Activated naive CD4-positive, alpha-beta T cell treated with anti-CD3 and anti-CD28 coated beads, Interleukin-2, amount 10 ng/mL, durations not matched to agents 7 days and 5 days (primary cell): Measurements from ENCODE around the gene PLD4.
"Not testable (repeated sequence)": the region's sequence is repeated elsewhere in the genome, so short reads cannot be mapped to it uniquely, and the experiment has no call there.

ENCODE experiments used
- CTCF ChIA-PET: fragments of 350-600 bp; sonication (Branson Sonifier 250); formaldehyde crosslinking; loops from one replicate; lab custom pipeline; 2021; ENCODE audit warnings: antibody characterized with exemption; lab: Charles Lee
- DNase-seq: peaks from one replicate; pipeline ENCODE4 v3.0.0-alpha.2; 2020
- H3K27ac Mint-ChIP-seq: one replicate; pipeline ENCODE4 v1.8.0; 2021; ENCODE audit warnings: mild to moderate bottlenecking, moderate library complexity, mixed read lengths
- H3K27me3 Mint-ChIP-seq: one replicate; pipeline ENCODE4 v1.8.0; 2021; ENCODE audit warnings: mild to moderate bottlenecking, mixed read lengths
- H3K36me3 Mint-ChIP-seq: one replicate; pipeline ENCODE4 v1.8.0; 2021; ENCODE audit warnings: mixed read lengths
- H3K4me1 Mint-ChIP-seq: one replicate; pipeline ENCODE4 v1.8.0; 2021; ENCODE audit warnings: mixed read lengths
- H3K4me3 Mint-ChIP-seq: one replicate; pipeline ENCODE4 v1.8.0; 2021; ENCODE audit warnings: mild to moderate bottlenecking, moderate library complexity, mixed read lengths
- H3K9me3 Mint-ChIP-seq: one replicate; pipeline ENCODE4 v1.8.0; 2021; ENCODE audit warnings: mixed read lengths

Gene PLD4

GRCh38 chr14:104900639-104901512 lies 23.8 kb upstream of the PLD4 start:
- no peak overlapping the region for H3K27ac Mint-ChIP-seq
- H3K9me3 Mint-ChIP-seq = no peaks in the 10 kb centered on the region
- CTCF ChIA-PET = no interaction called here
- no peak for DNase-seq
- peaks cover 20% of the 10 kb centered on the region for H3K27me3 Mint-ChIP-seq
- no peaks in the 10 kb centered on the region for H3K36me3 Mint-ChIP-seq
- H3K4me1 Mint-ChIP-seq = peaks cover 2% of the 10 kb centered on the region
- no peak overlapping the region for H3K4me3 Mint-ChIP-seq

DNA sequence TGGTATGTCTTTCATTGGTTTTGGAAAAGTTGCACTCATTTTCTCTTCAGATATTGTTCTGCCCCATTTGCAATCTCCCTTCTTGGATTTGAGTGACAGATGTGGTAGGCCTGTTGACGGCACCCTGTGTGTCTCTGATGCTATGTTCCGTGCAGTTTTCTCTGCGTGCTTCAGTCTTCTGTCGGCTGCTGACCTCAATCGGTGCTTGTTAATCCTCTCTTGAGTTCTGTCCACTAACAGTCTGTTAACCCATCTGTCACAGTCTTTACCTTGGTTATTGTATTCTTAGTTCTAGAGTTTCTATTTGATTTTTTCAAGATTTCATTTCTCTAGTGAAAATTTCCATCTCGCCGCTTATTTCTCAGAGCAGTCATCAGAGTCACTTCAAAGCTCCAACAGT lies 20.7 kb upstream of the PLD4 start:
- Mint-ChIP-seq H3K4me1 (no peaks in the 10 kb centered on the region), H3K9me3 (no peaks in the 10 kb centered on the region), H3K27me3 (peaks cover 19% of the 10 kb centered on the region), H3K4me3 (no peak overlapping the region), H3K36me3 (no peaks in the 10 kb centered on the region), H3K27ac (no peak overlapping the region)
- CTCF ChIA-PET = no interaction called here
- DNase-seq = no peak

- H3K36me3 Mint-ChIP-seq, H3K9me3 Mint-ChIP-seq, DNase-seq, H3K4me3 Mint-ChIP-seq, H3K4me1 Mint-ChIP-seq, H3K27ac Mint-ChIP-seq, CTCF ChIA-PET: not testable (repeated sequence)
- H3K27me3 Mint-ChIP-seq = peaks cover 18% of the 10 kb centered on the region
These were observed 19.8 kb upstream of the PLD4 start for GRCh38 chr14:104904650-104905578.

DNA sequence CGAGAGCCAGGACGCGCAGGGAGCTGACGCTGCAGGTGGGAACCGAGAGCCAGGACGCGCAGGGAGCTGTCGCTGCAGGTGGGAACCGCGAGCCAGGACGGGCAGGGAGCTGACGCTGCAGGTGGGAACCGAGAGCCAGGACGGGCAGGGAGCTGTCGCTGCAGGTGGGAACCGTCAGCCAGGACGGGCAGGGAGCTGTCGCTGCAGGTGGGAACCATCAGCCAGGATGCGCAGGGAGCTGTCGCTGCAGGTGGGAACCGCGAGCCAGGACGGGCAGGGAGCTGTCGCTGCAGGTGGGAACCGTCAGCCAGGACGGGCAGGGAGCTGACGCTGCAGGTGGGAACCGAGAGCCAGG lies 19.1 kb upstream of the PLD4 start:
- CTCF ChIA-PET, H3K9me3 Mint-ChIP-seq, H3K4me3 Mint-ChIP-seq, H3K27ac Mint-ChIP-seq, H3K4me1 Mint-ChIP-seq, DNase-seq, H3K36me3 Mint-ChIP-seq: not testable (repeated sequence)
- peaks cover 13% of the 10 kb centered on the region for H3K27me3 Mint-ChIP-seq

DNA sequence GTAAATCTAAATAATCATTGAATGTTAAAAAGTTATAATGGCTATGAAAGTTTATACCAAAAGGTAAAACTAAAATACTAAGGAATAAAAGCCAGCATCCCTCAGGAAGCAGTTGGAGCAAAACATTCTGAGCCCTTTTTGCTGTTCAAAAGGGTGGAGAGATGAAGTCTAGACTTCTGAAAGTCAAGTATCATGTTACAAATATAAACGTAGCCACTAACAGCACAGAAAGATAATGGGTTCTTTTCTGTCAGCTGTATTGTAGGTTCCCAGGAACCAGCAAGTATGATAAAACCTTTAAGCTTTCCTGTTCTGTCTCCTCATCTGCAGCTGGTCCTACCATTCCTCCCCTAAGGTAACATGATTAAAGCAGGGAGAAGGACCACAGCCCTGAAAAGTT lies 16.4 kb upstream of the PLD4 start:
- Mint-ChIP-seq H3K27ac (no peak overlapping the region), H3K36me3 (no peaks in the 10 kb centered on the region), H3K4me3 (no peak overlapping the region), H3K4me1 (no peaks in the 10 kb centered on the region), H3K9me3 (peaks cover 9% of the 10 kb centered on the region), H3K27me3 (peaks cover 13% of the 10 kb centered on the region)
- CTCF ChIA-PET = interaction anchor here (1.2 kb wide), 1 partner anchor 14 kb away, joined by 3 read pairs; no protein-coding TSS in a partner anchor
- DNase-seq = no peak

GRCh38 chr14:104912053-104912452 lies 12.6 kb upstream of the PLD4 start:
- Mint-ChIP-seq H3K4me1 (no peaks in the 10 kb centered on the region), H3K27ac (no peak overlapping the region), H3K27me3 (peaks cover 12% of the 10 kb centered on the region), H3K9me3 (peaks cover 9% of the 10 kb centered on the region), H3K4me3 (no peak overlapping the region), H3K36me3 (no peaks in the 10 kb centered on the region)
- DNase-seq = no peak
- CTCF ChIA-PET = no interaction called here

- DNase-seq = no peak
- Mint-ChIP-seq H3K4me3 (no peak overlapping the region), H3K9me3 (peaks cover 9% of the 10 kb centered on the region), H3K4me1 (no peaks in the 10 kb centered on the region), H3K27ac (no peak overlapping the region), H3K36me3 (no peaks in the 10 kb centered on the region), H3K27me3 (peaks cover 8% of the 10 kb centered on the region)
- CTCF ChIA-PET = no interaction called here
These were observed 11.2 kb upstream of the PLD4 start for GRCh38 chr14:104913435-104913834.

- H3K4me3 Mint-ChIP-seq = no peak overlapping the region
- CTCF ChIA-PET = no interaction called here
- H3K27me3 Mint-ChIP-seq = peaks cover 11% of the 10 kb centered on the region
- no peak overlapping the region for H3K27ac Mint-ChIP-seq
- no peaks in the 10 kb centered on the region for H3K36me3 Mint-ChIP-seq
- H3K4me1 Mint-ChIP-seq = no peaks in the 10 kb centered on the region
- peaks cover 1% of the 10 kb centered on the region for H3K9me3 Mint-ChIP-seq
- no peak for DNase-seq
These were observed 7.6 kb upstream of the PLD4 start for GRCh38 chr14:104917116-104917515.

DNA sequence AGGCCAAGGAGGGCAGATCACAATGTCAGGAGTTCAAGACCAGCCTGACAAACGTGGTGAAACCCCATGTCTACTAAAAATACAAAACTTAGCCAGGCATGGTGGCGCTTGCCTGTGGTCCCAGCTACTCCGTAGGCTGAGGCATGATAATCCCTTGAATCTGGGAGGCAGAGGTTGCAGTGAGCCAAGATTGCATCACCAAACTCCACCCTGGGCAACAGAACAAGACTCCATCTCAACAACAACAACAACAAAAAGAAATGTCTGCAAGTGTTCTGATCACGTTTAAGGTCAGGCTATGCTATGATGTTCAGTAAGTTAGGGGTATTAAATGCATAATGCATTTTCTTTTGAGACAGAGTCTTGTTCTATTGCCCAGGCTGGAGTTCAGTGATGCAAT lies 6.7 kb upstream of the PLD4 start:
- CTCF ChIA-PET = no interaction called here
- no peak overlapping the region for H3K27ac Mint-ChIP-seq
- H3K9me3 Mint-ChIP-seq = no peaks in the 10 kb centered on the region
- no peaks in the 10 kb centered on the region for H3K4me1 Mint-ChIP-seq
- no peak for DNase-seq
- H3K27me3 Mint-ChIP-seq = peaks cover 11% of the 10 kb centered on the region
- no peak overlapping the region for H3K4me3 Mint-ChIP-seq
- no peaks in the 10 kb centered on the region for H3K36me3 Mint-ChIP-seq

GRCh38 chr14:104919152-104919992 lies 5.3 kb upstream of the PLD4 start:
- H3K4me1 Mint-ChIP-seq, H3K27me3 Mint-ChIP-seq, H3K27ac Mint-ChIP-seq, CTCF ChIA-PET, H3K36me3 Mint-ChIP-seq, H3K9me3 Mint-ChIP-seq, DNase-seq, H3K4me3 Mint-ChIP-seq: not testable (repeated sequence)

DNA sequence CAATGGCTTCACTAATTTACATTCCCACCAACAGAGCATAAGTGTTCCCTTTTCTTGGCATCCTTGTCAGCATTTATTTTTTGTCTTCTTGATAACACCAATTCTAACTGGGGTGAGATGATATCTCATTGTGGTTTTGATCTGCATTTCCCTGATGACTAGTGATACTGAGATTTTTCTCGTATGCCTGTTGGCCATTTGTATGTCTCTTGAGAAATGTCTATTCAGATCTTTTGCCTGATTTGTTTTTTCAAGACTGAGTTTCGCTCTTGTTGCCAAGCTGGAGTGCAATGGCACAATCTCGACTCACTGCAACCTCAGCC lies 4.7 kb upstream of the PLD4 start:
- DNase-seq = no peak
- peaks cover 4% of the 10 kb centered on the region for H3K9me3 Mint-ChIP-seq
- no peaks in the 10 kb centered on the region for H3K4me1 Mint-ChIP-seq
- no peak overlapping the region for H3K27ac Mint-ChIP-seq
- CTCF ChIA-PET = no interaction called here
- H3K27me3 Mint-ChIP-seq = peaks cover 10% of the 10 kb centered on the region
- H3K4me3 Mint-ChIP-seq = no peak overlapping the region
- no peaks in the 10 kb centered on the region for H3K36me3 Mint-ChIP-seq

- peaks cover 23% of the 10 kb centered on the region for H3K27me3 Mint-ChIP-seq
- no peak overlapping the region for H3K4me3 Mint-ChIP-seq
- no peak overlapping the region for H3K27ac Mint-ChIP-seq
- no peaks in the 10 kb centered on the region for H3K36me3 Mint-ChIP-seq
- CTCF ChIA-PET = no interaction called here
- H3K9me3 Mint-ChIP-seq = peaks cover 4% of the 10 kb centered on the region
- H3K4me1 Mint-ChIP-seq = no peaks in the 10 kb centered on the region
- DNase-seq = no peak
These were observed 849 bp upstream of the PLD4 start for GRCh38 chr14:104923640-104924420.

GRCh38 chr14:104925214-104925854 lies 655 bp downstream of the PLD4 start:
- H3K36me3 Mint-ChIP-seq = no peaks in the 10 kb centered on the region
- H3K27ac Mint-ChIP-seq = no peak overlapping the region
- CTCF ChIA-PET = no interaction called here
- no peak for DNase-seq
- peaks cover 25% of the 10 kb centered on the region for H3K27me3 Mint-ChIP-seq
- no peak overlapping the region for H3K4me3 Mint-ChIP-seq
- peaks cover 4% of the 10 kb centered on the region for H3K9me3 Mint-ChIP-seq
- H3K4me1 Mint-ChIP-seq = no peaks in the 10 kb centered on the region
